HL-60 (cell line): ENCODE results near the gene GRWD1.

Experiments used
- DNase-seq, 2 experiments: peaks; one replicate each; pipeline ENCODE4 v3.0.0-alpha.2; 2010 to 2020; ENCODE audit warnings: low read depth in 1 of 2, low spot score in 1 of 2
- H3K27ac ChIP-seq: fragments of 250-450 bp; sonication (Bioruptor Pico); replicated peaks from 2 replicates; pipeline ENCODE4 v1.5.1; 2020; ENCODE audit warnings: mild to moderate bottlenecking, moderate library complexity
- H3K27me3 ChIP-seq: fragments of 250-450 bp; sonication (Bioruptor Pico); 2 replicates; pipeline ENCODE4 v1.5.1; 2021; ENCODE audit warnings: mild to moderate bottlenecking, moderate library complexity; ENCODE audit not compliant: insufficient read depth, poor library complexity, severe bottlenecking
- H3K4me3 ChIP-seq: replicated peaks from 2 replicates; pipeline ENCODE4 v1.5.1; 2011; ENCODE audit warnings: mild to moderate bottlenecking, control low read depth, low read length; ENCODE audit not compliant: insufficient read depth
- GABPA ChIP-seq: IDR thresholded peaks from 2 replicates; pipeline ENCODE4 v1.6.1; 2012; ENCODE audit warnings: low read depth
- POLR2AphosphoS5 ChIP-seq: IDR thresholded peaks from 2 replicates; pipeline ENCODE4 v1.6.1; 2012; ENCODE audit warnings: low read depth
- SPI1 ChIP-seq: IDR thresholded peaks from 2 replicates; pipeline ENCODE4 v1.6.1; 2012; ENCODE audit warnings: low read depth, mild to moderate bottlenecking, borderline replicate concordance
- TF ChIP-seq, protein P1 (sequence below): IDR thresholded peaks from 2 replicates; pipeline ENCODE4 v1.6.1; 2012; ENCODE audit warnings: low read depth; ENCODE audit not compliant: insufficient replicate concordance
- TF ChIP-seq, protein P2 (sequence below): IDR thresholded peaks from one replicate; pipeline ENCODE4 v1.5.1; 2011; ENCODE audit warnings: low read length, control low read depth, inconsistent platforms; ENCODE audit not compliant: insufficient read depth

Gene GRWD1

DNA sequence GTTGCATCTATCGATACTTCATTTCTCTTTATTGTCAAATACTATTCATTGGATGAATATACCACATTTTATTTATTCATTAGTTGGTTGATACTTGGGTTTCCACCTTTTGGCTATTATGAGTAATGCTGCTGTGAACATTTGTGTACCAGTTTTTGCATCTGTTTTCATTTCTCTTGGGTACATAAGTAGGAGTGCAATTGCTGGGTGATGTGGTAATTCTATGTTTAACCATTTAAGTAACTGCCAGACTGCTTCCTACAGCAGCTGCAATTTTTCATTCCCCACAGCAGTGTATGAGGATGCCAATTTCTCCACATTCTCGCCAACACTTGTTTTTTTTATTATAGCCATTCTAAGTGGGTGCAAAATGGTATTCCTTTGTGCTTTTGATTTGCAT is 12.2 kb downstream of the GRWD1 start:
- Histone ChIP-seq H3K27me3 (no peaks in the 10 kb centered on the region), H3K4me3 (no peak overlapping the region), H3K27ac (no peak overlapping the region)
- DNase-seq: peak in 1 of 2 experiments; percentile 25
- TF ChIP-seq GABPA: no peak

DNA sequence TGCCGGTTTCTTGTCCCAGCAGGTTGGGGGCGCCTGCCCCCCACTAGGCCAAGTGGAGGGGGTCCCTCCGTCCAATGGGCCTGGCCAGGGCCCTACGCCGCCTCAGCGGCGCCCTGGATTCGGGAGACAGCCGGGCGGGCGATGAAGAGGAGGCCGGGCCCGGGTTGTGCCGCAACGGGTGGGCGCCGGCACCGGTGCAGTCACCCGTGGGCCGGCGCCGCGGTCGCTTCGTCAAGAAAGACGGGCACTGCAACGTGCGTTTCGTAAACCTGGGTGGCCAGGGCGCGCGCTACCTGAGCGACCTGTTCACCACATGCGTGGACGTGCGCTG is 15.8 kb downstream of the GRWD1 start:
- Histone ChIP-seq H3K27me3 (no peaks in the 10 kb centered on the region), H3K4me3 (no peak overlapping the region), H3K27ac (no peak overlapping the region)
- no peak for DNase-seq
- TF ChIP-seq, protein P1, sequence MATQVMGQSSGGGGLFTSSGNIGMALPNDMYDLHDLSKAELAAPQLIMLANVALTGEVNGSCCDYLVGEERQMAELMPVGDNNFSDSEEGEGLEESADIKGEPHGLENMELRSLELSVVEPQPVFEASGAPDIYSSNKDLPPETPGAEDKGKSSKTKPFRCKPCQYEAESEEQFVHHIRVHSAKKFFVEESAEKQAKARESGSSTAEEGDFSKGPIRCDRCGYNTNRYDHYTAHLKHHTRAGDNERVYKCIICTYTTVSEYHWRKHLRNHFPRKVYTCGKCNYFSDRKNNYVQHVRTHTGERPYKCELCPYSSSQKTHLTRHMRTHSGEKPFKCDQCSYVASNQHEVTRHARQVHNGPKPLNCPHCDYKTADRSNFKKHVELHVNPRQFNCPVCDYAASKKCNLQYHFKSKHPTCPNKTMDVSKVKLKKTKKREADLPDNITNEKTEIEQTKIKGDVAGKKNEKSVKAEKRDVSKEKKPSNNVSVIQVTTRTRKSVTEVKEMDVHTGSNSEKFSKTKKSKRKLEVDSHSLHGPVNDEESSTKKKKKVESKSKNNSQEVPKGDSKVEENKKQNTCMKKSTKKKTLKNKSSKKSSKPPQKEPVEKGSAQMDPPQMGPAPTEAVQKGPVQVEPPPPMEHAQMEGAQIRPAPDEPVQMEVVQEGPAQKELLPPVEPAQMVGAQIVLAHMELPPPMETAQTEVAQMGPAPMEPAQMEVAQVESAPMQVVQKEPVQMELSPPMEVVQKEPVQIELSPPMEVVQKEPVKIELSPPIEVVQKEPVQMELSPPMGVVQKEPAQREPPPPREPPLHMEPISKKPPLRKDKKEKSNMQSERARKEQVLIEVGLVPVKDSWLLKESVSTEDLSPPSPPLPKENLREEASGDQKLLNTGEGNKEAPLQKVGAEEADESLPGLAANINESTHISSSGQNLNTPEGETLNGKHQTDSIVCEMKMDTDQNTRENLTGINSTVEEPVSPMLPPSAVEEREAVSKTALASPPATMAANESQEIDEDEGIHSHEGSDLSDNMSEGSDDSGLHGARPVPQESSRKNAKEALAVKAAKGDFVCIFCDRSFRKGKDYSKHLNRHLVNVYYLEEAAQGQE: no peak
- TF ChIP-seq POLR2AphosphoS5 (no peak), SPI1 (no peak), GABPA (no peak)
- TF ChIP-seq, protein P2, sequence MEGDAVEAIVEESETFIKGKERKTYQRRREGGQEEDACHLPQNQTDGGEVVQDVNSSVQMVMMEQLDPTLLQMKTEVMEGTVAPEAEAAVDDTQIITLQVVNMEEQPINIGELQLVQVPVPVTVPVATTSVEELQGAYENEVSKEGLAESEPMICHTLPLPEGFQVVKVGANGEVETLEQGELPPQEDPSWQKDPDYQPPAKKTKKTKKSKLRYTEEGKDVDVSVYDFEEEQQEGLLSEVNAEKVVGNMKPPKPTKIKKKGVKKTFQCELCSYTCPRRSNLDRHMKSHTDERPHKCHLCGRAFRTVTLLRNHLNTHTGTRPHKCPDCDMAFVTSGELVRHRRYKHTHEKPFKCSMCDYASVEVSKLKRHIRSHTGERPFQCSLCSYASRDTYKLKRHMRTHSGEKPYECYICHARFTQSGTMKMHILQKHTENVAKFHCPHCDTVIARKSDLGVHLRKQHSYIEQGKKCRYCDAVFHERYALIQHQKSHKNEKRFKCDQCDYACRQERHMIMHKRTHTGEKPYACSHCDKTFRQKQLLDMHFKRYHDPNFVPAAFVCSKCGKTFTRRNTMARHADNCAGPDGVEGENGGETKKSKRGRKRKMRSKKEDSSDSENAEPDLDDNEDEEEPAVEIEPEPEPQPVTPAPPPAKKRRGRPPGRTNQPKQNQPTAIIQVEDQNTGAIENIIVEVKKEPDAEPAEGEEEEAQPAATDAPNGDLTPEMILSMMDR: no peak

DNA sequence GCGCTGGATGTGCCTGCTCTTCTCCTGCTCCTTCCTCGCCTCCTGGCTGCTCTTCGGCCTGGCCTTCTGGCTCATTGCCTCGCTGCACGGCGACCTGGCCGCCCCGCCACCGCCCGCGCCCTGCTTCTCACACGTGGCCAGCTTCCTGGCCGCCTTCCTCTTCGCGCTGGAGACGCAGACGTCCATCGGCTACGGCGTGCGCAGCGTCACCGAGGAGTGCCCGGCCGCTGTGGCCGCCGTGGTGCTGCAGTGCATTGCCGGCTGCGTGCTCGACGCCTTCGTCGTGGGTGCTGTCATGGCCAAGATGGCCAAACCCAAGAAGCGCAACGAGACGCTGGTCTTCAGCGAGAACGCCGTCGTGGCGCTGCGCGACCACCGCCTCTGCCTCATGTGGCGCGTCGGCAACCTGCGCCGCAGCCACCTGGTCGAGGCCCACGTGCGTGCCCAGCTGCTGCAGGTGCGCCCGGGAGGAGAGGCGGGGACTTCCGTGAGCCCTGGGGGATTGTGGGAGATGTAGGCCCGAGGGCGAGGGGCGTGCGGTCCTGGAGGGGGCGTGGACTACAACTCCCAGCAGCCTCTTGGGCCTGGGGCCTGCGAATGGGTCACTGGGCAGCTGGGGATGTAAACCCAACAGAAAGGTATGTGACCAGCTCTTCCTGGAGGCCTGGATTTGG is 16.3 kb downstream of the GRWD1 start:
- no peak overlapping the region for H3K4me3 ChIP-seq
- no peak overlapping the region for H3K27ac ChIP-seq
- H3K27me3 ChIP-seq: no peaks in the 10 kb centered on the region
- DNase-seq: no peak
- TF ChIP-seq, protein P1: no peak
- TF ChIP-seq GABPA: no peak
- TF ChIP-seq, protein P2: no peak
- no peak; the same call in 1 of the 2 replicates for TF ChIP-seq POLR2AphosphoS5
- no peak for TF ChIP-seq SPI1

DNA sequence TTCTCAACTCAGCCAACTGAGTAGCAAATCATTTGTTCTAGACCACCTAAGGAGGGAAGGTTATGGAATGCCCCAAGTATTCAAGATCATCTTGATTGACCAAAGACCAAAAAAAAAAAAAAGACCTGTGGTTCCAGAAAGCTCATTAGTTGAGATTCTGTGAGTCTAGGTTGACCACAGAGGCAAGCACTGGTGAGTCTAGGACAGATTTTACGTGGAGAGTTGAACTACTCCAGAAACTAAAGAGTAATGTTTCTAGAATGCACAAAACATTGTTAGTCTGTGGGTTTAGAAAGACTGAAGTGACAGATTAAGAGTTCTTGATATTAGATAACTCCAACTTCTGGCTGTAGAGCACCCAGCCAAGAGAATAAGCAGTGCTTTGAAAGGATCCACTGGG is 19.4 kb downstream of the GRWD1 start:
- TF ChIP-seq, protein P1: no peak
- TF ChIP-seq SPI1 (no peak), POLR2AphosphoS5 (no peak), GABPA (no peak)
- TF ChIP-seq, protein P2: no peak
- H3K27ac ChIP-seq: no peak overlapping the region
- DNase-seq: no peak
- no peak overlapping the region for H3K4me3 ChIP-seq
- H3K27me3 ChIP-seq: no peaks in the 10 kb centered on the region
